Amygdala (tissue), 56 donors: ENCODE measurements around the gene FBXO45.
"Not testable (repeated sequence)": the region's sequence is repeated elsewhere in the genome, so short reads cannot be mapped to it uniquely, and the experiment has no call there.

Source experiments
- DNase-seq, 56 donors: peaks; one replicate each; lab custom pipeline; 2025; lab: John Stamatoyannopoulos, UW

FBXO45 gene

DNA sequence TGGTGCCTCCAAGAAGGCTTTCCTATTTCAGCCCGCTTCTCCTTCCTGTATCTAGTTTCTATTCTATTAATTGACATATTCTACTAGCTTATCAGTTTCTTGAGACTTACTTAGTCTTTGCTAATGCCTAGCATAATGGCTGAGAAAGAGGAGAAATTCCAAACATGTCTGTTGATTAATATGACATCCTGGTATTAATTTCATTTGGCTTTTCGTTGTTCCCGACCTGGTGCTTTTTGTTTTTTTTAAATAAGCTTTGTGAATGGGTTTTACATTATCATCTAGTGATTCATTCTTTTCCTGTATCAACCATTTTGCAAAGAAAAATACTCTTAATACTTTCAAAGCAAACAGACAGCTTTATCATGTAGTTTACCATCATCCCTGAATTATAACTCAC is 13.2 kb upstream of the FBXO45 start:
- DNase-seq: no peak

DNA sequence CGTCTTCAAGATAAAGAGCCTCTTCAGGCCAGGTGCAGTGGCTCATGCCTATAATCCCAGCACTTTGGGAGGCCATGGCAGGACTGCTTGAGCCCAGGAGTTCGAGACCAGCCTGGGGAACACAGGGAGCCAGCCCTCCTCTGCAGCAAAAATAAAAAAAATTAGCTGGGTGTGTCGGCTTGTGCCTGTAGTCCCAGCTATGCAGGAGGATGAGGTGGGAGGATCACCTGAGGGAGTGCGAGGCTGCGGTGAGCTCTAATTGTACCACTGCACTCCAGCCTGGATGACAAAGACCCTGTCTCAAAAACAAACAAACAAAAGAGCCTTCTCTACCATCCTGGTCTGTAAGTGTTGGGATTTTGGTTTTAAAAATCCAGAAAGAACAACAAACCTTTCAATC is 11.2 kb upstream of the FBXO45 start:
- no peak for DNase-seq

GRCh38 chr3:196558476-196558875 is 10.0 kb upstream of the FBXO45 start:
- no peak for DNase-seq

DNA sequence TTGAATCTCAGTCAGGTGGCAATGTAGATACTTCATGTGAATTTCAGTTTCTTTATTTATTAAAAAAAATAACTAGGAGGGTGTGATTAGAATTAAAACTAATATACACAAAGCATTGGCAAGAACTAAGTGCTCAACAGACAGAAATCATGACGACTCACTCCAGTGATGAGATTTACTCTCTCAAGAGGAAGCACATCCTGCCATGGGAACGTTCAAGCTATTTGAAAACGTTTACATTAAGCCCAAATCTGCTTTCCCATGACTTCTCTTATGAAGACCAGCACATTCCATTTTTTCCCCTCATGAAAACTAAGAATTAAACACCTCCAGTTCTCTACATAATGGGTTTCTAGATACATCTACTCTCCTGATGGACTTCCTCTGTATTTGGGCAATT is 8.6 kb upstream of the FBXO45 start:
- no peak for DNase-seq

DNA sequence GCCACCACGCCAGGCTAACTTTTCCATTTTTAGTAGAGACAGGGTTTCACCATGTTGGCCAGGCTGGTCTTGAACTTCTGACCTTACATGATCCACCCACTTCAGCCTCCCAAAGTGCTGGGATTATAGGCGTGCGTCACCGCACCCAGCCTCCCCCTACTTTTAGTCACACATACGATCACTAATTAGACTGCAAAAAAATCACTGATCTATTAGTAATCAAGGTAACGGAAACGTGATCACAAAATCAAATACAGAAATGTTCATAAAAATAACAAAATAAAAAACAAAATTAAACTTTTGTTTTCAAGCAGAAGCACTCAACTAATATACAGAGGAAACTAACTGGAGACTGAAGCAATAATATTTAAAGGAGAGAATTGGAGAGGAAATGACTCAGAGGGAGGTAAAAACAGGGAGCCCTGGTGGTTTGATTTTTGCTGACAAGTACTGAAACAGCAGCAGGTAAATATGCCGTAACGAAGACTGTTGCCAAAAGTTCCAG is 4.7 kb upstream of the FBXO45 start:
- DNase-seq: no peak

- peak in 19 of 56 donors; percentile 0 to 58 (median 28) for DNase-seq
Measured at GRCh38 chr3:196569003-196569516, 600 bp downstream of the FBXO45 start.

- not testable (repeated sequence) for DNase-seq
Measured at GRCh38 chr3:196570332-196570731, 1.9 kb downstream of the FBXO45 start.

DNA sequence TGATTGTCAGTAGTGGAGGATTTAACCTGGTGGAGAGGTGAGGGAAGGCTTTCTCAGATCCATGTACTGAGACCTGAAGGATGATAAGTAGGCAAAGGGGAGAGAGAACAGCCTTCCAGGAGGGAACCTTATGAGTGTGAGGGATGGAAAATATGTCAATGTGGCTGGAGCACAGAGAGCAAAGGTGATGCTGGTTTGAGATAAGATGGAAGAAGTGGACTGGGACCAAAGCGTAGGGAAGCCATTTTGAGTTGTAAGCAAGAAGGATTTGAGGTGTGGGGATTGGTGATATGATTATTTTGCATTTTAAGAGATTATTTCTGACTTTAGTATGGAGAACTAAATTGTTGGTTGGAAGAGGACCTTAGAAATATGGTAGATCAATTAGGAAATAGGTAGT is 3.9 kb downstream of the FBXO45 start:
- no peak for DNase-seq

GRCh38 chr3:196585044-196585757 is 16.7 kb downstream of the FBXO45 start:
- DNase-seq: no peak

DNA sequence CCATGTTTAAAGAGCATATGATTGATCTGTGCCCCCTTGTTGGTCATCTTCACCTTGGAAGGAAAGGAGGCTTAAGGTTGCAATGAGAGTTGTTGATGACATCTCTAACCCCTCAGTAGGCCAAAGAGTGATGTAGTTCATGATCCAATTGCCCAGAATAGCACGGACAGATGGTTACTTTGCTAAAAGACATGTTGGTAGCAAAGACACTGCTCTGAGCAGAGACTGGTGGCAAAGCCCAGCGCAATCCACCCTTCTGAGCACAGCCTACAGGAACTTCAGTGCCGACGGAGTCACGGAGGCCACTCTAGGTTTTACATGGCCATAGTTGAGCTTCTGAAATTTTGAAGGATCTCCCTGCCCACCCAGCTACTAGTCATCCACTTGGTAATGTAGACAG is 21.8 kb downstream of the FBXO45 start:
- no peak for DNase-seq

- no peak for DNase-seq
Measured at GRCh38 chr3:196596355-196596754, 27.9 kb downstream of the FBXO45 start.

- DNase-seq: not testable (repeated sequence)
Measured at GRCh38 chr3:196597971-196598733, 29.7 kb downstream of the FBXO45 start.

DNA sequence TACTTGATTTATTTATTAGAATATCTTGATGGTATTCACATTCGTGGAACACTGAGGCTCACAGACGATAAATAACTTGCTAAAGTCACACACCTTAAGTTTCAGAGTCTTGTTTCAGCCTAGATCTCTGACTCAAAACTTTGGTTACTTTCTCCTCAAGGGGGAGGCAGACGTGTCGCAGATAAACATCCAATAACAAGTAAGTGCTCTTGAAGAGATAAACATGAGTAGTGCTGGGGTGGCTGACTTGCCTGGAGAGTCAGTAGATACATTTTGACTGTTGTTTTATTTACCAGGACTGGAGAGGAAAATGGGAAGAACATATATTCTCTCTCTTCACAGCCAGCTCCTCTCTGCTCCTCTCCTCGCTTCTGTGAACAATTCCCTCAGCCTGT is 31.3 kb downstream of the FBXO45 start:
- DNase-seq: no peak

DNA sequence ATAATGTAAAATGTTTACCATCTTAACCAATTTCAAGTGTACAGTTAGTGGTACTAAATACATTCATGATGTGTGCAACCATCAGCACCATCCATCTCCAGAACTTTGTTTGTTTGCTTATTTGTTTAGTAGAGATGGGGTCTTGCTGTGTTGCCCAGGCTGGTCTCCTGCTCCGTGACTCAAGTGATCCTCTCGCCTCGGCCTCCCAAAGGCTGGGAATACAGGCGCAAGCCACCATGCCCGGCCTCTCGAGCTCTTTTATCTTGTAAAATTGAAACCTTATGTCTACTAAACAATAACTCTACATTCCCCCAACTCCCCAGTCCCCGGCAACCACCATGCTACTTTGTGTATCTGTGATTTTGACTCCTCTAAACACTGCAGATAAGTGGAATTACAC is 31.9 kb downstream of the FBXO45 start:
- no peak for DNase-seq

DNA sequence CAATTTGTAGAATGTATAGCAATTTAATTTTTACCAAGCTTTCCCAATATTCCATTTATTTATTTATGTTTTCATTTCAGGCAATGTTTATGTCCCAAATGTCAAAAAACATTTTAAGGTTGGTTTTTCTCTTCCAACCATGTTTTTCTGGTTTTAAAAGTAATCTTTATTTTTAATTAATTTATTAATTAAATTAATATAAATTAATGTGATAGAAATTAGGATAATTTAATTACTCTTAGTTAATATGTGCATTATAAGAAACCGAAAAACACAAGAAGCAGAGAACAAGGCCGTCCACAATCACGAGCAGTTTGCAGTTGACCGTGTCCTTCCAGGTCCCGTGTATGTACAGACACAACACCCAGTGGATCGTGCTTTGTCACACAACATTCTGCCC is 34.2 kb downstream of the FBXO45 start:
- DNase-seq: no peak

DNA sequence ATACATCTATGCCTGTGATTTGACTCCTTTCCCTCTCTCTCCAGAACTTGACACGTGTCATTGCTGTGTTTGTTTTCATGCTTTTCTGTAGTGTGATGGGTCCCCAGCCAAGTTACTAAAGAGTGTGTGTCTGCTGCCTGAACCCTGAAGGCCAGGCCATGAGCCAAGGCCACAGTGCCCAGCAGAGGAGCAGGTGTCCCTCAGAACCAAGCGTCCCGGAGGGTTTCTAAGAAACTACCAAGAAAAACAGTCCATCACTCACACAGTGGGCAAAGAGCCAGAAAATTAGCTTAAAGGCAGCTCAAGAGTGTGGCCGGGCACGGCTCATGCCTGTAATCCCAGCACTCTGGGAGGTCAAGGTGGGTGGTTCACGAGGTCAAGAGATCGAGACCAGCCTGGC is 35.2 kb downstream of the FBXO45 start:
- DNase-seq: no peak

- no peak for DNase-seq
Measured at GRCh38 chr3:196604548-196604947, 36.1 kb downstream of the FBXO45 start.

DNA sequence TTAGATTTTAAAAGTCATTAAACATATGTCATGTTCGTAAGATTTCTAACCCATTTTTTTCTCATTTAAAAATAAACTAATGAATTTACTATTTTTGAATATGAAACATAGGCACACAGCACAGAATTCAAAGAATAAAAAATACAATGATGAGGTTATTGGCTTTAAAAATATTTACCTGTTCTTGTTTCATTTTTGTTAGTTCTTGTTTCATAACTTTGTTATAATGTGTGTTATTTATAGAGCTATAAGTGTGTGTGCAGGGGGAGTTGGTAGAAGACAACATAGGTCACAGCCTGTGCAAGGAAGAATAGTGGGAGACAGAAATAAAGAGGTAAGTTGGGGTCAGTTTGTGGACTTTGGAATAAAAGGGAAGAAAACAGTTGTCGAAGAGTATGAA is 40.2 kb downstream of the FBXO45 start:
- no peak for DNase-seq

- peak in 55 of 56 donors; percentile 24 to 86 (median 67) for DNase-seq
Measured at GRCh38 chr3:196609343-196609775, 40.9 kb downstream of the FBXO45 start.

DNA sequence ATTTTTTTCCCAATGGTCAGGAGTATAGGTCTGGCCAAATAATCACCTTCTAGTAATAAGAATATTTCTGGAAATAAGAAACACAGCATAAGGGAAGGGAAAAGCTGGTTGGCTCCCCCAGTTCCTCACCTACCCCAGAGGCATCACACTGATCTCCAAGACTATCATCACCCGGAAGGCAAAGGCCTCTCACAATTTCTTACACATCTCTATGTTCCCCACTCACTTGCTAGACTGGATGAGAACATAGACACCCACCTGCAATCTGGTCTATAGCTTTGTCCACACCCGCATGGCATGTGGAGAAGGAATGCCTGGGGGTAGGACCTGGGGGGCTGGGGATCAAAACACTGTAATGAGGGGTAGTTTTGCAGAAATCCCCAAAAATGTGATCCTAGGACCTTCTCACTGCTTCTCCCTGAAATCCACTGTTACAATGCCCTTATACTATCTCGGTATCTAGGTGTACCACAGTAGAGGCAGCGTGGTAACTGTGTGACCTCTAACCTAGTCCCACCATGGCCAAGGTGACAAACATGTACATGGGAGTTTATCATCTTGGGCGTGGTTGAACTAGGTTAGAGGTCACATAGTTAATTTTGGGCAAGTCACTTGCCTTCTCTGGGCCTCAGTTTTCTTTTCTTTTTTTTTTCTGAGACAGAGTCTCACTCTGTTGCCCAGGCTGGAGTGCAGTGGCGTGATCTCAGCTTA is 41.5 kb downstream of the FBXO45 start:
- DNase-seq: no peak
